G401 (cell line): ENCODE results near the gene APOBEC2. TPM values are rescaled to one million over a fixed set of nuclear protein-coding genes. Genes with fewer than 3 reads are reported as not detected.
"Not testable (repeated sequence)": the region's sequence is repeated elsewhere in the genome, so short reads cannot be mapped to it uniquely, and the experiment has no call there.

Experiments used
- DNase-seq: peaks from one replicate; pipeline ENCODE4 v3.0.0-alpha.2; 2015; ENCODE audit warnings: low spot score
- in situ Hi-C: cut with HindIII; loops from 2 replicates; pipeline ENCODE4 v1.10.0; 2016; ENCODE audit warnings: low sequenced_read_pairs, mixed read lengths
- total RNA-seq: library from RNA; depleted of rRNA; stranded (reverse); fragments of >200 nt; shearing (Covaris generic); gene quantifications from 2 replicates; pipeline ENCODE4 v1.2.3, GENCODE V29; 2014; rRNA removed

APOBEC2 gene
- not detected in 2 replicates for total RNA-seq

GRCh38 chr6:41053041-41053440, at the start of gene APOBEC2:
Gene APOBEC2, plus strand, starts transcription at chr6:41053202. Its CDS starts 146 bp downstream, at chr6:41053348.
- DNase-seq: no peak
- in situ Hi-C loops: no loop called here

DNA sequence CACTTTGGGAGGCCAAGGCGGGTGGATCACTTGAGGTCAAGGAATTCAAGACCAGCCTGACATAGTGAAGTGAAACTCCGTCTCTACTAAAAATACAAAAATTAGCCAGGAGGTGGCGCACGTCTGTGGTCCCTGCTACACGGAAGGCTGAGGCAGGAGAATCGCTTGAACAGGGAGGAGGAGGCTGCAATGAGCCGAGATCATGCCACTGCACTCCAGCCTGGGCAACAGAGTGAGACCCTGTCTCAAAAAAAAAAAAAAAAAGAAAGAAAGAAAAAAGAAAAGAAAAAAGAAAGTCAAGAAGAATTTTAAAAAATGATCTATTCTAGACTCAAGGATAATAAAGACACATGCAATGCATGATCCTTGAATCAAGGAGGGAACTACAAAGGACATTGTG, 46.8 kb upstream of the APOBEC2 start:
- in situ Hi-C loops: not testable (repeated sequence)
- DNase-seq: peak; percentile 15

DNA sequence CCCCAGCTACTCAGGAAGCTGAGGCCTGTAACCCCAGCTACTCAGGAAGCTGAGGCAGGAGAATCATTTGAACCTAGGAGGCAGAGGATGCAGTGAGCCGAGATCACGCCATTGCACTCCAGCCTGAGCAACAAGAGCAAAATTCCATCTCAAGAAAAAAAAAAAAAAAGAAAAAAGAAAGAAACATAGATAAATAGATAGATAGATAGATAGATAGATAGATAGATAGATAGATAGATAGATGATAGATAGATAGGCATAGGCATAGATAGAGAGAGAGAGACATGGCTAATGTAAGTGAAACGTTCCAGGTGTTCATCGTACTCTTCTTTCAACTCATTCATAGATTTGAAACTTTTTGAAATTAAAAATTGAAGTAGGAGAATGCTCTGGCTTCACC, 46.0 kb upstream of the APOBEC2 start:
- DNase-seq, in situ Hi-C loops: not testable (repeated sequence)

DNA sequence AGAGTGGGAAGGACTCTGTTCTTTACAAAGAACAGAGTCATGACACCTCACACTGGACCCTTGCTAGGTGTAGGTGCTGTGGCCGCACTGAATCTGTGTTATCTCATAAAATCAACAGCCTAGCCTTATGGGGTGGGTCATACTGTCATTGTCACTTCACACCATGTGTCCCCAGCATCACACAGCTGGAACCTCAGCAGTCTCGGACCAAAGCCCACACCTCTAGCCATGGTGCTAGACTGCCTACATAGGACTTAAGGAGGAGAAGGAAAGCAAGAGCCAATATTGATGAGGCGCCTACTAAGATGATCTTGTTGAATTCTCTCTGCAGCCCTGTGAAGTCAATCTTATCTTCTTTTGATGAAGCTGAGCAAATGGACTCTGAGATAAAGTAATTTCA, 45.0 kb upstream of the APOBEC2 start:
- no peak for DNase-seq
- in situ Hi-C loops: no loop called here

DNA sequence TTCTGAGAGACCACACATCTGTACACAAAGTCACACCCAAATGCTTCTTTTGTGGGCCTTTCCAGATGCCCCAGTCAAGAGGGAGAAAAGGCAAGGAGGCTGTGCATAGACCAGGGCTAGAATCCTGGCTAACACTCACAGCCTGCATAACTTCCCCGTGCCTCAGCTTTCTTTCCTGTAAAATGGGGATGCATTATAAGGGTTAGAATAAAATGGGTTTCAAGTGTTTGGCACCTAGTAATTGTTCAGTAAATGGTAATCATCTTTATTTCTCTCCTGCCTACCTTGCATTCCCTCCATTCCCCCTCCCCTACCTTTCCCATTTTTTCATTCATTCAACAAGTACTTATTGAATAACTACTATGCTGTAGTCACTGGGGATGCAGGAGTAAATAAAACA, 43.3 kb upstream of the APOBEC2 start:
- in situ Hi-C loops: no loop called here

DNA sequence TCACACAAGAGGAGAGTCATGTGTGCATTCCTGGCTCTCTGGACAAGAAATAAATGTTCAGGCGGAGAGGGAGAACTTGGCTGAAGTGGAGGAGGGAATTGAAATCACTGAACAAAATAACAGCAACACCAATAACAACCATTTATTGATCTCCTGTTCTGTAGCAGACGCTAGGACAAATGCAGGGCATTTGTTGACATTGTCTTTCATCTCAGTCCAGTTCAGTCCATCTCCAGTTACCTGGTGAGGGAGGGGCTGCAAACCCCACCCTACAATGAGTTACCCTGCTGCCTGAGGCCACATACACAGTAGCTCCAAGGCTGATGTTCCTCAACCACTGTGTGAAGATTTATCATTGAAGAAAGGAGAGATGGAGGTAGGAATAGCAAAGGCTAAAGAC, 41.3 kb upstream of the APOBEC2 start:
- DNase-seq: no peak
- in situ Hi-C loops: no loop called here

More for the DNA sequence above, 43.3 kb upstream of the APOBEC2 start:
- no peak for DNase-seq

- in situ Hi-C loops: no loop called here
- DNase-seq: peak; percentile 20
These were observed 39.4 kb upstream of the APOBEC2 start for GRCh38 chr6:41013466-41014153.

GRCh38 chr6:41014780-41015179, 38.2 kb upstream of the APOBEC2 start:
- no peak for DNase-seq
- in situ Hi-C loops: no loop called here

GRCh38 chr6:41015860-41016259, 37.1 kb upstream of the APOBEC2 start:
- in situ Hi-C loops, DNase-seq: not testable (repeated sequence)

- DNase-seq: no peak
- in situ Hi-C loops: no loop called here
These were observed 35.3 kb upstream of the APOBEC2 start for GRCh38 chr6:41017663-41018062.

GRCh38 chr6:41021832-41022231, 31.2 kb upstream of the APOBEC2 start:
- in situ Hi-C loops: no loop called here
- no peak for DNase-seq

GRCh38 chr6:41022294-41022693, 30.7 kb upstream of the APOBEC2 start:
- no peak for DNase-seq
- in situ Hi-C loops: no loop called here

- DNase-seq: no peak
- in situ Hi-C loops: no loop called here
These were observed 29.9 kb upstream of the APOBEC2 start for GRCh38 chr6:41023114-41023513.

DNA sequence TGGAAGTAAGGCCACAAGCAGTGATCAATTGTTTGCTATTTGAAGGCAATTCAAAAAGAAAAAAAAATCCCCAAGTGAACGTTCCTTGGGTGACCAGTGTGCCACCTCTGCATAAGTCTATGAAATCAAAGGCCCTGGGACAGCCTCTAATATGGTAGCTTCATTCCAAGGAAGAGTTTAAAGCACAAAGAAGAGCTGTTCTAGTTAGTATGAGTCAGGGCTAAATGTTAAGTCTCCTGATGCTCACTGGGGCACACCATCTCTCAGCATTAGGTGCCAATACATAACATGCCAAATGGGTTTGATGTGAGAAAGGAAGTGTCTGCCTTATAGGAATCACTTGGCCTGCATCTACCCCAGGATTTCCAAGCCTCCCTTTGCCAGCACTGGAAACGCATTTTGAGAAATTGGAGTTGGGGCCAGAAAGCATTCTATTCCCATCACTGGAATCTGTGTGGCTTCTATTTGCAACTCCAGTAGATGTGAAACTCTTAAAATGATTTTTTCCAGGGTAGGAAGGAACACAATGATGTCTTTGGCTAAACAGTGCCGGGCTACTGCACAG, 27.0 kb upstream of the APOBEC2 start:
- in situ Hi-C loops: no loop called here
- no peak for DNase-seq

DNA sequence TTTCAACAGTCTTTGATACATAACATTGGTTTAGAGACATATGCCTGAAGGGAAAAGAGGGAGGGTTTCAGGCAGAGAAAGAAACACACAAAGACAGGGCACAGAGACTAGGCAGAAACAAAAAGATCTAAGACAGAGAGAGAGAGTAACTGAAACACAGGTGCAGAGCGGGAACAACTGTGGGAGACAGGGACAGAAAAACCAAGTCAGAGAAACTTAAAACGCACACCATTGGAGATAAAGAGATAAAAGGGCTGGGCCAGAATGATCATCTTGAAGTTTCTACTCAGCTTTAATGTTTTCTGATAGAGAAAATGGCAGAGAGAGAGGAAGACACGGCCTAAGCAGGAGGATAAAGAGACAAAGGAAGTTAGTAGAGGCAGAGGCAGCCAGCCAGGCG, 25.8 kb upstream of the APOBEC2 start:
- DNase-seq: no peak
- in situ Hi-C loops: no loop called here

- peak; percentile 68 for DNase-seq
- in situ Hi-C loops: no loop called here
These were observed 25.0 kb upstream of the APOBEC2 start for GRCh38 chr6:41027799-41028560.

DNA sequence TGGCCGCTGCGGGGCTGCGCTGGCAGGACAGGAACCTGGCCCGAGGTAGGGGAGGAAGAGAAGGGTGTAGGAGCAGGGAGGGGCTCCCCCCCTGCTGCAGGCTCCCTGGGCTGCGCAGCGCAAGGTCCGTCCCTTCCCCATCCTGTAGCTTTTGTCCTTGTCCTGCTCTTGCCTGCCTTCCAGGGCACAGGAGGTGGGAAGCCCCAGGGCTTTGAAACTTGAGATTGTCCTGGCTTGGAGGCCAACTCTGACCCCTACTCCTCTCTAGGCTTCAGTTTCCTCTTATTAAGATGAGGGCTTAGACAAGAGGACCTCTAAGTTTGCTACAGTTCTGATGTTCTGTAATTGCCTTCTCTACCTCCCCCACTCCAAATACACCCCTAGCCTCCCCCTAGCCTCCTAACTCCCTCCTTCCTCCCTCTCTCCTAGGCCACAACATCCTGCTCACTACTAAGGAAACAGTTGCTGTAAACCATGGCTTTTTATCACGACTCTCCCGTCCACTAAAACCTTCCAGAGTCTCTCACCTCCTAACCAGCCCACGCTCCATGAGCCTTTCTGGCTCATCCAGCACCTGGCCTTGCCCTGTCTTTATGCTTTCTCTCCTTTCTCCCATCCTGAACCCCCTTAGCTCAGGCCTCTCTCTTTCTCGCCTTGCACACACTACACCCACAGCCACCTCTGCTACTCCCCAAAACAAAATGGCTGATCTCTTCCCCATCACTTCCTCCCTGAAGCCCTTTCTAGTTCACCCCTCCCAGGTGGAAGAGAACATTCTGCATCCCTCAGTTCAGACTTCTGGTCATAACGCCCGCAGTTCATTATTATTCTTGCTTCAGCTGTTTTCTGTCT, 24.2 kb upstream of the APOBEC2 start:
- no peak for DNase-seq

DNA sequence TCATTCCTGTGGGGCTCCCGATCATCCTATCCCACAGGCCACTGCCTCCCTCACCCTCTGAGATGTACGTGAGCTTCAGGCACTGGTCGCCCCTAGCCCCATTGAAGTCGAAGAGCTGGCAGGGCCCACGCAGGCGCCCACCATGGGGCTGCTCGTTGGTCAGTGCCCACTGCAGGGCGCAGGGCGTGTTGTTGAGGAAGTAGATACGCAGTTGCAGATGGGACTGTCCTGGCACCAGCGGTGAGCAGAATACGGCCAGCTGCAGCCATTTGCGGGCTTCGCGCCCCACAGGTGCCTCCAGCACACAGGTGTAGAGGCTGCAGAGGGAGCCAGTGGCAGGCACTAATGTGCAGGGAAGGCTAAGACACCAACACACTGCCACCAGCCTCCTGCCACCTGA, 20.2 kb upstream of the APOBEC2 start:
- no peak for DNase-seq
- in situ Hi-C loops: no loop called here

More for the DNA sequence above, 24.2 kb upstream of the APOBEC2 start:
- in situ Hi-C loops: no loop called here

GRCh38 chr6:41033776-41034175, 19.2 kb upstream of the APOBEC2 start:
- in situ Hi-C loops: no loop called here

More at GRCh38 chr6:41033776-41034175, 19.2 kb upstream of the APOBEC2 start:
- no peak for DNase-seq
